Ammon's horn (tissue), 1 donor: ENCODE measurements around the gene CABP1.
"Not testable (repeated sequence)": the region's sequence is repeated elsewhere in the genome, so short reads cannot be mapped to it uniquely, and the experiment has no call there.

Experiments used
- DNase-seq: peaks from one replicate; pipeline ENCODE4 v3.0.0-alpha.2; 2016; ENCODE audit warnings: low spot score

Gene CABP1

DNA sequence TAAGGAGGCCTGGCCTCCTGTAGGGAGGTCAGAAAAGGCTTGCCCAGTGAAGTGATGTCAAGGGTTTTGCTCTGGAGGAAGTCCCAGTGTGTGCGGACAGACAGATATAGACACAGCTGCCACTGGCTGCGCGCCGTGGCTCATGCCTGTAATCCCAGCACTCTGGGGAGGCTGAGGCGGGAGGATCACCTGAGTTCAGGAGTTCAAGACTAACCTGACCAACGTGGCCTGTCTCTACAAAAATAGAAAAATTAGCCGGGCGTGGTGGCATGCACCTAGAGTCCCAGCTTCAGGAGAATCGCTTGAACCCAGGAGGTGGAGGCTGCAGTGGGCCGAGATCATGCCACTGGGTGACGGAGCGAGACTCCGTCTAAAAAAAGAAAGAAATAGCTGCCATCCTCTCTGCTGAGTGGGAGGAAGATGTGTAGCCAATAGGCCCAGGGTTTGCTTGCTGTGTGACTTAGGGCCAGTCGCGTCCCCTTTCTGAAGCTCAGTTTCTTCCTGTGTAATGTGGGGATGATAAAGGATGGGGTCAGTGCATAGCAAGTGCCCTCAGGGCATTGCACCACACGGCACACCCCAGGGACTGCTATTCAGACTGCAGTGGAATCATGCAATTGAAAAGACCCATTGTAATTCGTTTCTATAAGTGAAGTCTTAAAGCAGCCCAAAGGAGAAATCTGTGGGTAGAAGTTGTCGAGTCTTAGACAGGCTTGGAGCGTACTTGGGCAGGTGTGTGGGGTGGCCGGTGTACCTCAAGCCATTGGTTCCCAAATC is 27.9 kb downstream of the CABP1 start:
- no peak for DNase-seq

DNA sequence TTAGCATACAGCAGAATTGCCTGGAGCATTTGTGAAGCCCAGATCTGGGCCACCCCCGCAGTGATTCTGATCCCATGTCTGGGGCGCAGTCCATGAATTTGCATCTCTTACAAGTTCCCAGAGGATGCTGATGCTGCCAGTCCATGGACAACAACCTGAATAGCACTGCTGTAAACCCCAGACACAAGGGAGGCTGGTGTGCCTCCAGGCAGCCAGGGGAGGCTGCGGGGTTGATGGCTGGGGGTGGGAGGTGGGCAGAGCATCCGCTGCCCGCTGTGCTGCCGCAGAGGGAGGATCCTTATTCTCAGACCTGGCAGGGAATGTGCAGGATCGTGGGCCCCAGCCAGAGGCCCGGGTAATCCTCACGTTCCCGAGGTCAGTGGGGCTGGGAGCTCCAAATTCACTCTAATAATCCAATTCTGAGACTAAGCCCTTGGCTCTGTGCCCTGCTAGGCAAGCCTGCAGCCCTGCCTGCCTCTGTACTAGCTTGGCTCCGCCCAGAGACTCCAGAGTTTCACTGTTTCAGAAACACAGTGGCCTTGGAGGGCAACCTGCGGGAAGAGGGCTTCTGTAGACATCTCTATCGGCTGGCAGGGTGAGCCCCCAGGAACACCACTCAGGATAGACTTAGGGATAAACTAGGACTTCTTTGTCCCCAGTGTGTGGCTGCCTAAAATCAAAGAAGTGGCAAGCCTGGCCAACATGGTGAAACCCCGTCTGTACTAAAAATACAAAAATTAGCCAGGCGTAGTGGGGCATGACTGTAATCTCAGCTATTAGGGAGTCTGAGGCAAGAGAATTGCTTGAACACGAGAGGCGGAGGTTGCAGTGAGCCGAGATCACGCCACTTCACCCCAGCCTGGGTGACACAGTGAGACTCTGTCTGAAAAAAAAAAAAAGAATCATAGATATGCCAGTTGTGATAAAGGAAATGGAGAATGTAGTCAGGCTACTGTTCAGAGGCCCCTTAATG is 28.7 kb downstream of the CABP1 start:
- no peak for DNase-seq

DNA sequence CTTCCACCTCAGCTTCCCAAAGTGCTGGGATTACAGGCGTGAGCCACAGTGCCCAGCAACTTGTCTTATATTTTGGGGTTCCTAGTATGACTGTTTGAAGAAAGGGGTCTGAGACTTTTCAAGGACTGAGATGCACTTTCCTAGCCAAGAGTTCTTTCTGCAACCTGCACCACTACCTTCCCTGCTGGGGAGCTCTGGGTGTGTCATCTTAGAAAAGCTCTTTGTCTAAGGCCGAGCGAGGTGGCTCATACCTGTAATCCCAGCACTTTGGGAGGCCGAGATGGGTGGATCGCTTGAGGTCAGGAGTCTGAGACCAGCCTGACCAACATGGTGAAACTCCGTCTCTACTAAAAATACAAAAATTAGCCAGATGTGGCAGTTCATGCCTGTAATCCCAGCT is 29.8 kb downstream of the CABP1 start:
- not testable (repeated sequence) for DNase-seq

DNA sequence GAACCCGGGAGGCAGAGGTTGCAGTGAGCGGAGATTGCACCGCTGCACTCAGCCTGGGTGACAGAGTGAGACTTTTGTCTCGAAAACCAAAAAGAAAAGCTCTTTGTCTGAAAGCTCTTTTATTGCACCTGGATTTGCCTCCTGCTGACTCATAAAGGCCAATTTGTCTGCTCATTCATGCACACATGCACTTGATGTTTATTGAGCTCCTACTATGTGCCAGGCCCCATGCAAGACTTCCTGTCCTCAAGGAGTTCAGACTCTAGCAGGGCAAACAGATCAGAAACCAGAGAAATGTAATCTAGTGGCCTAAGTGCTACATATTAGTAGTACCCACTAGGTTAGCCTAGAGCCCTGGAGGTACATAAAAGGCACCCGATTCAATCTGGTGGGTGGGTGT is 30.2 kb downstream of the CABP1 start:
- no peak for DNase-seq

DNA sequence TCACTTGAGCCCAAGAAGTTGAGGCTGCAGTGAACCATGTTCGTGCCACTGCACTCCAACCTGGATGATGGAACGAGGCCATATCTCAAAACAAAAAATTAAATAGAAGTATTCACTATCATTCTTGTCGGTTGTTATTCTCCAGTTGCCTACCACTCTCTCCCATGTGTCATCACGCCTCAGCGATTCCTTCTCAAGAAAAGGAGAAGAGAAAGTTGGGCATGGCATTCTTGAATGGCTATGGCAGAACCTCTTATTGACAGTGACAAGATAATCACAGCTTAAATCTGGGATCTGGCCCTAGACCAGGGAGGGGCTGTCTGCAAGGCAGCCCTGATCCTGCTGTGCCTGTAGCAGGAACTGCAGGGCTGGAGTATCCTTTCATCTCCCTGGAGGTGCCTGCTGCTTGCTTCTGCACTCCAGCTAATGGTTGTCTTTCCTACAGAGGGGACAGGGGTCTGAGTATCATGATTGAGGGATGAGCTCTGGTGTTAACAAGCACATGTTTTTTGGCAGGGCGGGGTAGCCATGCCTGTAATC is 33.7 kb downstream of the CABP1 start:
- no peak for DNase-seq

DNA sequence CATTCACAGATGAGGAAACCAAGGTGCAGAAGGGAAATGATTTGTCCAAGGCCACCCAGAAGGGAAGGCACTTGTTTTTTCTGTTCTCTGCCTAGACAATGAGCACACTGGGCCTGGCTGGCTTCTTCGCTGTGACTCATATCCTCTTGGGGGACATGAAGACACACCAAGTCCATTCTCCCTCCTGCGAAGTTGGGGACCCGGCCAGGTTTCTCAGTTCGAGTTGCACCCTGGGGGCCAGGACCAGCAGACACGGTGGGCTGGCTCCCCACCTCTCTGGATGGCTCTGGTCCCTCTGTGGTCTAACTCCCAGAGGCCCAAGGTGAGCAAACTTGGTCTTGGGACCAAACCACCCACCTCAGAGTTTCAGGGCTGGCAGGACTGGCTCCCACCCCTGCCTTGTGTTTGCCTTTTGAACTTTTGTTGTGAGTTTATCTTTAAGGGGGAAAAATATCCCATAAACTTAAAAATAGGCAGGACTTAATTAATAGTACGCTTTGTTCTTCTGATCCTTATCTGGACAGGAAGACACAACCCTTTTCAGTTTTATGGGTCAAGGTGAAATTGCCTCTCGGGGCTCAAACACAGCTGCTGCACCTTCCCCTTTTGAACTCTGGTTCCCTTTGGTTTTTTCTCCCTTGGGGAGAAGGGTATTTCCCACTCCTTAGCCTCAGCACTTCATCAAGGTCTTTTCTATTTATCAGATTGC is 37.5 kb downstream of the CABP1 start:
- DNase-seq: no peak

DNA sequence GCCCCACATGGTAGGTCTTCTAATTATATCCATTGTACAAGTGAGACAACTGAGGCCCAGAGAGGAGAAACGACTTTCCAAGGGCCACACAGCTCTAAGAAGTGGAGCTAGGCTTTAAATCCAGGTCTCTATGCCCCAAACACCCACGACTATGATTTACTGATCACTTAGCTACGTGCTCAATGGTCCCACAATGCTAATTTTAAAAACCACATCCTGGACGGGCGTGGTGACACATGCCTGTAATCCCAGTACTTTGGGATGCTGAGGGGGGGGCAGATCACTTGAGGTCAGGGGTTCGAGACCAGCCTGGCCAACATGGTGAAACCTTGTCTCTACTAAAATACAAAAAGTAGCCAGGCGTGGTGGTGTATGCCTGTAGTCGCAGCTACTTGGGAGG is 38.1 kb downstream of the CABP1 start:
- DNase-seq: no peak

DNA sequence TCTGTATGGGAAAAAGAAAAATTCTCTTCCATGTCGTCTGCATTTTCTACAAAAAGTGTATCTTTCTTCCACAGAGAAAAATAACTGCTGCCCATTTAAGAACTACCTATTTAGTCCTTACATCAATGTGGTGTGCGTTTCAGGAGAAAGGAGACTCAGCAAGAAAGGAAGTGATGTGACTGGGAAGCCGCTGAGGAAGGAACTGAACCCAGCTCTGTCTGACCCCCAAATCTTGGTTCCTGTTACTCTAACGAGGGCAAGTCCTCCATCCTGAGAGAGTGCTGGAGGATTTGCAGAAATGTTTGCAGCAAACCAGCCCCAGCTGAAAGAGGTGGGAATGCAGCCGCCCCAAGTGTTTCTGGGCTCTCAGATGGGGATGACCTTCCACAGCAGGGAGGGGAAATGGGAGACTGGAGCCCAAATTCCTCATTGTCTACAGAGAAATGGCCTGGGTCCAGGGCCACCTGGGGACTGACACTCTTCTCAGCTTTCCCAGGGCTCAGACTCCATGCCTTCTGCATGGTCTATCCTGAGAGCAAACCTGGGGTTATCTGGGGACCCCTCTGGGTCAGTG is 39.8 kb downstream of the CABP1 start:
- no peak for DNase-seq

DNA sequence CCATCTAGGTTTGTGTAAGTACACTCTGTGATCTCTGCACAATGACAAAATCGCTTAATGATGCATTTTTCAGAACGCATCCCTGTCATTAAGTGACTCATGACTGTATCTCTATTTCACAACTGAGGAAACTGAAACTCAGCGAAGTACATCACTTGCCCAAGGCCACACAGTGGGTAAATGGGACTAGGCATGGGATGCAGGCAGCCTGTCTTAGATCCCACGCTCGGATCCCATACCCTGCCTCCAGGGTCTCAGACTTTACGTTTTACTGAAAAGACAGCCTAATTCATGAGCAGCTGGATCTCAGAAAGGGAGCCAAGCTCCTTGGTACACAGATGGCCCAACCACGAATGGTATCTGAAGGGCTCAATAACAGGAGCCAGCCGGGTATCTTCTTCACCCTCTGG is 44.1 kb downstream of the CABP1 start:
- no peak for DNase-seq

DNA sequence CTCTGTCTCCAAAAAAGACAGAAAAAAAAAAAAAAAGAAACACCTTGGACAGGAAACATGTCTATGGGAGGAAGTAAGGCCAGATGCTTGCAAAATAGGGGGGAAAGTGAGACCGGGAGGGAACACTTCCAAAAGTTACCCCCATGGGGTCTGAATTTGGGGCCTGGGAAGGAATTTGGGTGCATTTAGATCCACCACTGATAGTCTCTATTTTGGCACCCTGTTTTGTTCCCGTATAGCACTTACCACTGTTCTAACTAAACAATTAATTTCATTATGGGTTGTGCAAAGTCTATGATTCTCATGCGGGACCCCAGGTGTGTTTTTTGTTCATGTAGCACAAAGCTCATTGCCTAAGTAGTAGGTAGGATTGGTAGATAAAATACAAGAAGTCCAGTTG is 45.1 kb downstream of the CABP1 start:
- no peak for DNase-seq

DNA sequence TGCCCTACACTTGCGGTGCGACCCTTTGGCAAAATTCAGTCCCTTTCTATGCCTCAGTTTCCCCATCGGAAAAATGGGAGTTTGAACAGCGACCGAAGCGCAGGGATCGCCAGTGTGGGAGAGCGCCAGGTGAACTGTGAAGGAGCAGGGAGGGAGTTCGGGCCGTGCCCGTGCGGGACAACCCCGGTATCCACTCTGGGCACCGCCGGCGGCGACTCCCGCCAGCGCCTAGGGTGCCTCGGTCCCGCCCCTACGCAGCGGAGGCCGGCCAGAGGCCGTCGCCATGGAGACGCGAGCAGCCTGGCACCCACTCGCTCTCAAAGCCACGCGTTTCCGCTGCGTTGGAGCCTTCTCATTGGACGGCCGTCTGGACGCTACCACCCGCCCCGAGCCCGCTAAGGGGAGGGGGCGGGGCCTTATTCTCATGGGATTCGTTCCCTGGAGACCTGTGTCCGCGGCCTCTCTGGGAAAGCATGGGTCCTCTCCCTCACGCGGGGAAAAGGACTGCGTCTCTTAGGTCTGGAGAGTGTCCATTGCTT is 45.8 kb downstream of the CABP1 start:
- peak; percentile 99 for DNase-seq

DNA sequence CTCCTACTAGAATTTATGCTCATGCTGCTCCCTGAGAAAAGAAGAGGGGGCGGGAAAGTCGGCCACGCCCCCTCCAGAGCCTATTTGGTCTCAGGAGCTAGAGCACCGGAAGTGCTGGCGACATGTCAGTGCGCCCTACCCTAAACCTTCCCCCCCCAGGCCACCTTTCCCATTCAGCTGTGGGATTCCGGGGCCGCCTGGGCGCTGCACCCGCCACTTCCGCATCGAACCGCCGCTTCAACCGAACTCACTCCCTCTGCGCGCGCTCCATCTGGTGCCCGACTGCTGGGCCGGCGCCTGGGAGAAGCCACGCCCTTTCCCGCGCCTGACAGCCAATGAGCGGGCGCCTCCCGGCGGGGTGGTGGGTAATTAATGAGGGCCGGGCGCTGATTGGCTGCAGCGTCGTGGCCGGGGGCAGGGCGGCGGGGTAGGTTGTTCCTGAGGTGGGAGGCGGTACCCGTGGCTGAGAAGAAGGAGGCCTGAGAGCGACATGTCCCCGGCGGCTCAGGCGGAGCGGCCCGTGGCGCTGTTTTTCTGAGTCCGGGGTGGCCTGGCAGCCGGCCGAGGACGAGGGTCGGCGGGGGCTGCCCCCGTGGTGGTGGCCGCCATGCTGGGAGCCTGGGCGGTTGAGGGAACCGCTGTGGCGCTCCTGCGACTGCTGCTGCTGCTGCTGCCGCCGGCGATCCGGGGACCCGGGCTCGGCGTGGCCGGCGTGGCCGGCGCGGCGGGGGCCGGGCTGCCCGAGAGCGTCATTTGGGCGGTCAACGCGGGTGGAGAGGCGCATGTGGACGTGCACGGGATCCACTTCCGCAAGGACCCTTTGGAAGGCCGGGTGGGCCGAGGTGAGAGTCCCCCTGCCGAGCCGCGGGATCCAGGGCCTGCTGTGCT is 46.5 kb downstream of the CABP1 start, which contains the start of gene MLEC:
MLEC (plus strand) TSS at position 460 of the 888 bp plus-strand sequence; CDS start at position 608, 148 bp downstream.
- peak; percentile 98 for DNase-seq

DNA sequence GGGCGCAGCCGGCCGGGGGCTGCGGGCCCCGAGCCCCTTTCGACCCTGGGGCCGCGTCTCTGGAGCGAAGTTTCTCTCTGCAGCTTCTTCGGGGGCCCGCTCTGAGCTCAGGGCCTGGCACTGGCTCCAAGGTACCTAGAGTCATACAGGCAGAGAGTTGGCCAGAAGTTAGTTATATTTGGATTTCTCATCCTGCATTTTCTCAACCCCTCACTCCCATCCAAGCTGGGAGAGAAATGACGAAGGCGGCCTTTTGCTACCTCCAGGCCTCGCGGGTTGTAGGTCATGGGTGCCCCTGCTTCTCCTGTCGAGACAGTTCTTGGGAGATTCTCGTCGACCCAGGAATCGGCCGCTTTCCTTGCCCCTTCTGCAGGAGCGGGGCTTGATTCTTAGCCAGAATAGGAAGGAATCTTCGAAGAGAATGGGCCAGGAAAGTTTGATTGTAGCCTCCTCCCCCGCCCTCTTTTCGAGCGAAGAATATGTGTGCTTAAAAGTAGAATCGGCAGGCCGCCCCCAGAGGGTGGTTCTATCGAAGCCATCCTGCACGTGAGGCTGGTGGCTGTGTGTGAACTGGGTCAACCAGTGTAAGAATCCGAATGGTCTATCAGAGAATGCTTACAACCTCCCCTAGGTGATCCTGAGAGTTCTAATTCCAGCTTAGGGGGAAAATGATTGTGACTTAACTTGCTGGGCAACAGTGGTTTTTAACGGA is 47.3 kb downstream of the CABP1 start:
- no peak for DNase-seq

DNA sequence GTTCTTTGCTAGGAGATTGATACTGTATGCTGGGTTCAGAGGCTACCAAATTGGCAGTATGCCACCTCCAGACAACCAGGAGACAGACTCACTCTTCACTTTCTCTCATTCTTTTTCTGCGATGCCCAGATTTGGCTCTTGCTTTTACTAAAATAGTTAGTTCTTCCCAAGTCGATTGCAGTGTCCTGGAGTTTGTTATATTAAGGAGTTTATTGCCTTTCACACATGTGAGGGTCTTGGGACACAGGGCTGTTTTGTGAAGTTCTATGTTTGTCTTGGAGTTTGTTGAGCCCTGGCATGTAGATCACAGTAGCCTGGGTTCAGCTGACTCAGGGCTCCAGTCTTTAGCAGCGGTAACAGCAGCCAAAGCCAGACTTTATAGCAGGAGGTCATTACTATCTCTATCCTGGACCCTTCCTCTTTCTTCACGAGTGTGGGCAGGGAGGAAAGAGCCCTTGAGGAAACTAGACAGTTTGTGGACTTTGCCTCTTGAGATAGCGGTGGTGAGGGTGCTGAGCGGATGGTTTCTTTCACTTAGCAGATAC is 48.2 kb downstream of the CABP1 start:
- DNase-seq: no peak

DNA sequence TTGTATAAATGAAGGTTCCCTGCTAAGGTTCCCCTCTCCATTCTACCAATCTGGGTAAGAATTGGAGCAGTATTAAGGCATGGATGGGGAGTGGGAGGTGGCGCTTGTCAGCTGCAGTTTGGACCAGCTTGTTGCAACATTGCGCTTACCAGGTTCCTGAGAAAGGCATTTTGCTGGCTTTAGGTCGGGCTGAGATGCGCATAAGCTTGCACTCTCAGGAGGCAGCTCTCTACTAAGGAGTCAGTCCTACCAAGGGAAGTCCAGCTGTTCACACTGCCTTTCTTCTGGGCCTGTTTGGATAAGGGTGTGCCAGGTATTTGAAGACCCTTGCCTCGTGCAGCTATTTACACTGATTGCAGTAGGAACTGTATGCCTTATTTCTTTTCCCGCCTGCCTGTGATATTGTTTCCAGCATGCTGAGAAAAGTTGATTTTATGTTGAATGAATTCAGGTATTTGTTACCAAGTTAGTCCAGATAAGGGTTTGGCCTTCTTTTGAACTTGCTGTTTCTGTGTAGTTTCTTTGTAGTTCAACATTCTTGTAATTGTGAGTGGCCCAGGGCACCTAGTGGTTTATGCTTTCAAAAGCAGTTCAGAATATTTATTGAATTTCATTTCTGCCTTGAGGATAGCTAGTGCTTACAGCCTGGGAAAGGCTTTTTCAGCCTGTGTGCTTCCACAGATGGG is 49.1 kb downstream of the CABP1 start:
- no peak for DNase-seq

DNA sequence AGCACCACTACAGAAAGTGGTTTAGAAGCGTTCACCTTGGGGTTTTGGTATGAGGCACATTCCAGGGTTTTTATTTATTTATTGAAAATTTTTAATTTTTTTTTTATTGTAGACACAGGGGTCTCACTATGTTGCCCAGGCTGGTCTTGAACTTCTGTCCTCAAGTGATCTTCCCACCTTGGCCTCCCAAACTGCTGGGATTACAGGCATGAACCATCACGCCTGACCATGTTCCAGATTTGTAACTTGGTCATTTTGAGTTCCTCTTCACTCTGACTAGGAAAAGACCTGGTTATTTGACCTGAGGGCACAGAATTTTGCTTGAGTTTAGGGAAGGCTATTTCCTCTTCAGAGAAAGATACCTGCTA is 49.6 kb downstream of the CABP1 start:
- DNase-seq: no peak

DNA sequence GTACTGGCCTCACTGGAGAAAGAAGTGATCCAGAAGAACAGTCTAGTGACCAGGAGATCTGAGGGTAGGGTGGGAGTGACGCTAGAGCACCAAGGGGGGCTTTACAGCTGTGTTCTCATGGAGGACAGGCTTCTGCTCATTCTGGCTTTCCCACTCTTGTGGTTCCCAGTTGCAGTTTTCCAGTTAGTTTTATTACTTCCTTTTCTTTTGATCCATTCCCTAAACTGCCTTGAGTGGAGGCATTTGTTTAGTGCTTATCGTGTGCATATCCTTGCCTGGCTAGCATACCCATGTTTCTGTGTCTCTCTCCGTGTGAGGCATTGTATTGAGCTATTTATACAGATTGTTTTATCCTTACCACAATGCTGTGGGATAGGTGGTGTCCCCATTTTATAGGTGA is 50.6 kb downstream of the CABP1 start:
- no peak for DNase-seq

DNA sequence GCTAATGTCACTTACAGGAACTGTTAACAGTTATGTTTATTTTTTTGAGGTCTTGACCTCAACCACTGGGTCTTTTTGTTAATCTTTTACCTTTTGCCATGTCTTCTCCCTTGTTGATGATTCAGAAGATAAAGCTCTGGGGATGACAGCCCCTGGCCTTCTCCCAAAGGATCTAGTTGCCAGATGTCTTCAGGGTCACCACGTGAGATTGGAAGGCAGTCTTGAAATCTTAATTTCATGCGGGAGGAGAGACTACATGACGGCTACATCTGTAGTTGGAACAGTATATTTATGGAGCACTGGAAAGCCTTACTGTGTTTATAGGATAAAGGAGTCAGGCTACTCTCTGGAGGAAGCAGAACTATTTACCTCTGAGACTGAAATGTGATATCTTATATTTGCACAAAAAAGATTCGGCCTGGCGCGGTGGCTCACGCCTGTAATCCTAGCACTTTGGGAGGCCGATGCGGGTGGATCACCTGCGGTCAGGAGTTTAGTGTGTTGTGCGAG is 52.2 kb downstream of the CABP1 start:
- DNase-seq: no peak

DNA sequence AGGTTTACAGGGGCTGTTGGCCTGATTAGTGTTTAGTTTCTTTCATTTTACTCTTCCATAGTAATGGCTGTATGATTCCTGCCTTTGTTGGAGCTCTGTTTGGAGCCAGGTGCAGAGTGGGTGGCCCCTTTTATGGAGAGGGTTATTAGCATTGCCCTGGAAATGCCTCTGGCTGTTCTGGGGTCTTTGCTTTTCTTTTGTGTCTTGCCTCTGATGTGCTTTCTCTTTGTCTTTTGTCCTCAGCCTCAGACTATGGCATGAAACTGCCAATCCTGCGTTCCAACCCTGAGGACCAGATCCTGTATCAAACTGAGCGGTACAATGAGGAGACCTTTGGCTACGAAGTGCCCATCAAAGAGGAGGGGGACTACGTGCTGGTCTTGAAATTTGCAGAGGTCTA is 53.4 kb downstream of the CABP1 start:
- DNase-seq: no peak
